Mesenteric fat pad (tissue), 1 donor: ENCODE measurements around the gene RER1. TPM values are rescaled to one million over a fixed set of nuclear protein-coding genes. Genes with fewer than 3 reads are reported as not detected.

Source experiments
- DNase-seq: peaks from one replicate; pipeline ENCODE4 v3.0.0-alpha.2; 2020; ENCODE audit warnings: low spot score
- total RNA-seq: library from RNA; stranded (reverse); fragmentation: NEBNext Ultra II Directional; extraction: Animal tissue kit (Norgen Biotek cat#: 25700); gene quantifications from one replicate; pipeline ENCODE4 v1.2.1, GENCODE V29; 2021
- donor health status: DM: yes; HTN: yes; CAD: no.

Gene RER1
- total RNA-seq, 1 donor from 2014 or later = 157 TPM

GRCh38 chr1:2353551-2354438 lies 37.8 kb upstream of the RER1 start:
- no peak for DNase-seq

- DNase-seq = no peak
These were observed 36.9 kb upstream of the RER1 start for GRCh38 chr1:2354511-2355372.

- DNase-seq = no peak
These were observed 36.0 kb upstream of the RER1 start for GRCh38 chr1:2355373-2356261.

GRCh38 chr1:2356401-2356800 lies 35.2 kb upstream of the RER1 start:
- no peak for DNase-seq

GRCh38 chr1:2356911-2357845 lies 34.5 kb upstream of the RER1 start:
- DNase-seq = no peak

- DNase-seq = no peak
These were observed 33.6 kb upstream of the RER1 start for GRCh38 chr1:2358072-2358471.

- no peak for DNase-seq
These were observed 32.7 kb upstream of the RER1 start for GRCh38 chr1:2358651-2359640.

GRCh38 chr1:2360588-2361364 lies 30.9 kb upstream of the RER1 start:
- no peak for DNase-seq

GRCh38 chr1:2363847-2364513 lies 27.7 kb upstream of the RER1 start:
- DNase-seq = no peak

GRCh38 chr1:2368053-2368744 lies 23.4 kb upstream of the RER1 start:
- DNase-seq = no peak

- no peak for DNase-seq
These were observed 18.8 kb upstream of the RER1 start for GRCh38 chr1:2372551-2373490.

GRCh38 chr1:2373551-2374251 lies 17.9 kb upstream of the RER1 start:
- DNase-seq = no peak

- no peak for DNase-seq
These were observed 17.1 kb upstream of the RER1 start for GRCh38 chr1:2374252-2375155.
